Keratinocyte (primary cell): Measurements from ENCODE around the gene KCNAB2. TPM values are rescaled to one million over a fixed set of nuclear protein-coding genes. Genes with fewer than 3 reads are reported as not detected.

Source experiments
- DNase-seq: peaks from one replicate; pipeline ENCODE4 v3.0.0-alpha.2; 2011; ENCODE audit warnings: low read depth, missing footprints, low spot score
- FAIRE-seq: peaks from 2 replicates; lab custom pipeline; 2011; peaks lifted over from hg19 to GRCh38; lab: Jason Lieb, UNC
- H2AFZ ChIP-seq: 2 replicates; pipeline ENCODE4 v1.6.0; 2012; ENCODE audit warnings: low read length, control low read depth, inconsistent platforms; ENCODE audit not compliant: control insufficient read depth
- H3K27ac ChIP-seq: 2 replicates; pipeline ENCODE4 v1.5.1; 2011; ENCODE audit warnings: low read length; ENCODE audit not compliant: control insufficient read depth, insufficient read depth
- H3K27me3 ChIP-seq: 3 replicates; pipeline ENCODE4 v1.6.0; 2011; ENCODE audit warnings: low read length; ENCODE audit not compliant: control insufficient read depth, insufficient read depth; ENCODE audit errors: extremely low read depth
- H3K36me3 ChIP-seq, 2 experiments: 2 replicates in 1 of 2; 3 replicates in 1 of 2; pipeline ENCODE4 v1.5.1; 2011; ENCODE audit warnings: low read length in 2 of 2, mild to moderate bottlenecking in 1 of 2; ENCODE audit not compliant: control insufficient read depth in 2 of 2, insufficient read depth in 2 of 2; ENCODE audit errors: extremely low read depth in 1 of 2
- H3K4me1 ChIP-seq: 3 replicates; pipeline ENCODE4 v1.5.1; 2011; ENCODE audit warnings: low read length; ENCODE audit not compliant: control insufficient read depth, insufficient read depth; ENCODE audit errors: extremely low read depth
- H3K4me2 ChIP-seq: 3 replicates; pipeline ENCODE4 v1.6.0; 2011; ENCODE audit warnings: low read depth, low read length; ENCODE audit not compliant: control insufficient read depth, insufficient read depth; ENCODE audit errors: extremely low read depth
- H3K4me3 ChIP-seq, 3 experiments: fragments of 200-600 bp in 1 of 3; sonication (generic) in 1 of 3; 2 replicates in 2 of 3; 3 replicates in 1 of 3; pipeline ENCODE4 v1.5.1; 2011 to 2016; ENCODE audit warnings: low read length in 3 of 3, mild to moderate bottlenecking in 3 of 3, control low read depth in 2 of 3, inconsistent platforms in 1 of 3, low read depth in 1 of 3, mixed read lengths in 1 of 3, mixed run types in 1 of 3, moderate library complexity in 1 of 3; ENCODE audit not compliant: control insufficient read depth in 2 of 3, insufficient read depth in 2 of 3; ENCODE audit errors: extremely low read depth in 1 of 3
- H3K79me2 ChIP-seq: 2 replicates; pipeline ENCODE4 v1.6.0; 2012; ENCODE audit warnings: low read length; ENCODE audit not compliant: control insufficient read depth, insufficient read depth
- H3K9ac ChIP-seq: 3 replicates; pipeline ENCODE4 v1.6.0; 2011; ENCODE audit warnings: low read length; ENCODE audit not compliant: control insufficient read depth, insufficient read depth; ENCODE audit errors: extremely low read depth
- H3K9me1 ChIP-seq: 3 replicates; pipeline ENCODE4 v1.6.0; 2011; ENCODE audit warnings: low read length; ENCODE audit not compliant: control insufficient read depth, insufficient read depth; ENCODE audit errors: extremely low read depth
- H3K9me3 ChIP-seq: 2 replicates; pipeline ENCODE4 v1.5.1; 2012; ENCODE audit warnings: low read depth, low read length; ENCODE audit not compliant: control insufficient read depth
- H4K20me1 ChIP-seq: 3 replicates; pipeline ENCODE4 v1.6.0; 2011; ENCODE audit warnings: low read length; ENCODE audit not compliant: control insufficient read depth, insufficient read depth; ENCODE audit errors: extremely low read depth
- CTCF ChIP-seq, 3 experiments: IDR thresholded peaks in 1 of 3; conservative IDR thresholded peaks in 1 of 3; optimal IDR thresholded peaks in 1 of 3; 2 replicates in 2 of 3; 3 replicates in 1 of 3; pipeline versions ENCODE3 to v1.5.1; 2011; ENCODE audit warnings: low read length in 3 of 3, mild to moderate bottlenecking in 3 of 3, moderate library complexity in 2 of 3, control low read depth in 1 of 3, inconsistent platforms in 1 of 3; ENCODE audit not compliant: insufficient read depth in 2 of 3; ENCODE audit errors: extremely low read depth in 1 of 3
- EZH2 ChIP-seq: IDR thresholded peaks from one replicate; pipeline ENCODE4 v1.6.1; 2012; ENCODE audit warnings: inconsistent platforms, mild to moderate bottlenecking, low read length, moderate library complexity
- dilution Hi-C: fragments of 300-500 bp; cut with MboI; formaldehyde crosslinking; loops from one replicate; pipeline ENCODE4 v1.7.0; 2020; ENCODE audit warnings: low sequenced_read_pairs; ENCODE audit not compliant: extremely low pct_ligation_motif_present
- polyA plus RNA-seq, 5 experiments: library from polyadenylated mRNA; depleted of rRNA in 3 of 5; stranded (reverse) in 3 of 5; stranded (forward) in 1 of 5; unstranded in 1 of 5; fragments of >200 nt; gene quantifications; 1 replicate in 1 of 5; 2 replicates in 3 of 5; 3 replicates in 1 of 5; pipeline versions ENCODE4 v1.2.1 to v1.2.3, GENCODE V29; 2011 to 2012; ENCODE audit warnings: missing spikeins in 2 of 5, low read depth in 1 of 5, low replicate concordance in 1 of 5

Gene KCNAB2
- polyA plus RNA-seq, 1 donor (not counting 4 experiments of a cell fraction or from before 2014, with no cell fraction given), result 1.8 TPM

- peaks cover 8% of the 10 kb centered on the region for H3K27me3 ChIP-seq
- no peak overlapping the region for H3K4me3 ChIP-seq
- no peak overlapping the region for H3K4me2 ChIP-seq
- no peaks in the 10 kb centered on the region for H3K79me2 ChIP-seq
- no peaks in the 10 kb centered on the region for H3K9me1 ChIP-seq
- DNase-seq (no peak), FAIRE-seq (no peak)
- no peaks in the 10 kb centered on the region for H4K20me1 ChIP-seq
- H3K4me1 ChIP-seq, result no peaks in the 10 kb centered on the region
- dilution Hi-C loops, result no loop called here
- H3K9ac ChIP-seq, result no peak overlapping the region
- H3K27ac ChIP-seq, result no peak overlapping the region
- no peak overlapping the region for H2AFZ ChIP-seq
- TF ChIP-seq CTCF (optimal IDR thresholded peaks at IDR 0.05 in 1 of 3, IDR thresholded peaks at IDR 0.05 in 1 of 3, conservative IDR thresholded peaks at IDR 0.05 in 1 of 3; ENCODE audit: extremely low read depth in 1 of 3, insufficient read depth in 2 of 3, low read length in 3 of 3) (no peak), EZH2 (no peak)
- H3K9me3 ChIP-seq, result no peaks in the 10 kb centered on the region
- H3K36me3 ChIP-seq, result no peaks in the 10 kb centered on the region
Measured at GRCh38 chr1:6077919-6078318, 32.2 kb downstream of the KCNAB2 start.

GRCh38 chr1:6080469-6080868, 34.8 kb downstream of the KCNAB2 start:
- dilution Hi-C loops, result no loop called here
- no peak overlapping the region for H3K9ac ChIP-seq
- no peaks in the 10 kb centered on the region for H3K36me3 ChIP-seq
- peaks cover 8% of the 10 kb centered on the region for H3K27me3 ChIP-seq
- FAIRE-seq (no peak), DNase-seq (no peak)
- no peaks in the 10 kb centered on the region for H3K79me2 ChIP-seq
- H3K9me3 ChIP-seq, result no peaks in the 10 kb centered on the region
- TF ChIP-seq CTCF (optimal IDR thresholded peaks at IDR 0.05 in 1 of 3, IDR thresholded peaks at IDR 0.05 in 1 of 3, conservative IDR thresholded peaks at IDR 0.05 in 1 of 3; ENCODE audit: extremely low read depth in 1 of 3, insufficient read depth in 2 of 3, low read length in 3 of 3) (peak in 1 of 3 experiments; percentile 49), EZH2 (no peak)
- no peaks in the 10 kb centered on the region for H3K4me1 ChIP-seq
- H2AFZ ChIP-seq, result no peak overlapping the region
- H3K27ac ChIP-seq, result no peak overlapping the region
- H4K20me1 ChIP-seq, result no peaks in the 10 kb centered on the region
- H3K9me1 ChIP-seq, result no peaks in the 10 kb centered on the region
- H3K4me3 ChIP-seq, result no peak overlapping the region
- H3K4me2 ChIP-seq, result no peak overlapping the region
